CD1c-positive myeloid dendritic cell (primary cell): ENCODE measurements around the gene TNPO3.
"Not testable (repeated sequence)": the region's sequence is repeated elsewhere in the genome, so short reads cannot be mapped to it uniquely, and the experiment has no call there.

Source experiments
- DNase-seq: peaks from one replicate; pipeline ENCODE4 v3.0.0-alpha.2; 2016; ENCODE audit errors: extremely low spot score

TNPO3 gene

GRCh38 chr7:129069021-129069420 is 14.1 kb upstream of the TNPO3 start:
- peak; percentile 20 for DNase-seq

- no peak for DNase-seq
Observed at GRCh38 chr7:129067943-129068548, 13.1 kb upstream of the TNPO3 start.

- DNase-seq = not testable (repeated sequence)
Observed at GRCh38 chr7:129067132-129067561, 12.2 kb upstream of the TNPO3 start.

GRCh38 chr7:129066290-129067131 is 11.6 kb upstream of the TNPO3 start:
- DNase-seq = no peak

- DNase-seq = no peak
Observed at GRCh38 chr7:129055861-129056464, 1.1 kb upstream of the TNPO3 start.

- DNase-seq = no peak
Observed at GRCh38 chr7:129055294-129055816, 444 bp upstream of the TNPO3 start.

GRCh38 chr7:129053938-129054437 is 923 bp downstream of the TNPO3 start:
- peak; percentile 45 for DNase-seq

- DNase-seq = no peak
Observed at GRCh38 chr7:129052441-129052840, 2.5 kb downstream of the TNPO3 start.

GRCh38 chr7:129051459-129051858 is 3.5 kb downstream of the TNPO3 start:
- DNase-seq = not testable (repeated sequence)

- DNase-seq = no peak
Observed at GRCh38 chr7:129047761-129048160, 7.2 kb downstream of the TNPO3 start.

GRCh38 chr7:129045682-129046081 is 9.2 kb downstream of the TNPO3 start:
- no peak for DNase-seq

GRCh38 chr7:129043012-129043411 is 11.9 kb downstream of the TNPO3 start:
- DNase-seq = no peak

GRCh38 chr7:129041142-129042085 is 13.5 kb downstream of the TNPO3 start:
- DNase-seq = no peak

- DNase-seq = not testable (repeated sequence)
Observed at GRCh38 chr7:129038468-129038867, 16.4 kb downstream of the TNPO3 start.

- DNase-seq = no peak
Observed at GRCh38 chr7:129037585-129037984, 17.3 kb downstream of the TNPO3 start.

- DNase-seq = no peak
Observed at GRCh38 chr7:129032017-129032416, 22.9 kb downstream of the TNPO3 start.

- no peak for DNase-seq
Observed at GRCh38 chr7:129030440-129030839, 24.5 kb downstream of the TNPO3 start.

- no peak for DNase-seq
Observed at GRCh38 chr7:129024125-129024524, 30.8 kb downstream of the TNPO3 start.

GRCh38 chr7:129021656-129022055 is 33.3 kb downstream of the TNPO3 start:
- DNase-seq = no peak

GRCh38 chr7:129017933-129018538 is 36.9 kb downstream of the TNPO3 start:
- DNase-seq = no peak

GRCh38 chr7:129017264-129017663 is 37.6 kb downstream of the TNPO3 start:
- no peak for DNase-seq
